Measurements from ENCODE around the gene ZNF415. TPM values are rescaled to one million over a fixed set of nuclear protein-coding genes. Genes with fewer than 3 reads are reported as not detected.

Gene ZNF415
- total and polyA plus RNA-seq, 12 donors = 17.5 to 59.2 (median 39.6) TPM

DNA sequence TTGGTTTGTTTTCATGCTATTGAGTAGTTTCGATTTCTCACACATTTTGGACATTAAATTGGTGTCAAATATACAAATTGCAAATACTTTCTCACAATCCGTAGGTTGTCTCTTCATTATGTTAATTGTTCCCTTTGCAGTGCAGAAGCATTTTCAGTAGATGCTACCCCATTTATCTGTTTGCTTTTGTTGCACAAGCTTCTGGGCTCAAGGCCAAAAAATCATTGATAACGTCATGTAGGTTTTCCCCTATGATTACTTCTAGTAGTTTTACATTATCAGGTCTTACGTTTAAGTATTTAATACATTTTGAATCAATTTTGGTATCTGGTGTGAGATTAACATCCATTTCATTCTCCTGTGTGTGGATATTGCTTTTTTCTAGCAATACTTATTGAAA is 40.2 kb upstream of the ZNF415 start:
- no peak for TF ChIP-seq CTCF (IDR thresholded peaks at IDR 0.05)
- TF ChIP-seq POLR2A (IDR thresholded peaks at IDR 0.05) = no peak
- H3K4me3 ChIP-seq = no peak overlapping the region
- no peaks in the 10 kb centered on the region for H3K27me3 ChIP-seq
- WGBS, 4 donors = 55 to 60% (median 57%) methylated on average over 4 of the region's 4 CpGs
- intact Hi-C loops (cut with DNase I) = no loop called here
- no peaks in the 10 kb centered on the region for H3K4me1 ChIP-seq (replicated peaks in 1 of 2)
- no peak overlapping the region for H3K27ac ChIP-seq
- H3K36me3 ChIP-seq (replicated peaks in 1 of 2) = no peaks in the 10 kb centered on the region
- H3K9me3 ChIP-seq (replicated peaks in 1 of 3) = peaks cover 0 to 15% (median 7%) of the 10 kb centered on the region in 3 donors
- peak in 2 of 7 donors; percentile 24 to 35 for DNase-seq

GRCh38 chr19:53165691-53166091 is 33.0 kb upstream of the ZNF415 start:
- no peak for DNase-seq
- Histone ChIP-seq H3K36me3 (replicated peaks in 1 of 2) (no peaks in the 10 kb centered on the region), H3K4me3 (no peak overlapping the region), H3K4me1 (replicated peaks in 1 of 2) (no peaks in the 10 kb centered on the region), H3K9me3 (replicated peaks in 1 of 3) (peaks cover 0 to 32% (median 7%) of the 10 kb centered on the region in 3 donors), H3K27me3 (no peaks in the 10 kb centered on the region), H3K27ac (no peak overlapping the region)
- intact Hi-C loops (cut with DNase I) = no loop called here
- TF ChIP-seq CTCF (IDR thresholded peaks at IDR 0.05) = no peak
- TF ChIP-seq POLR2A (IDR thresholded peaks at IDR 0.05) = no peak
- 93 to 96% (median 93%) methylated on average over 3 of the region's 3 CpGs for WGBS, 4 donors

GRCh38 chr19:53161123-53161522 is 28.4 kb upstream of the ZNF415 start:
- TF ChIP-seq POLR2A (IDR thresholded peaks at IDR 0.05) (no peak), CTCF (IDR thresholded peaks at IDR 0.05) (no peak)
- Histone ChIP-seq H3K27ac (no peak overlapping the region), H3K36me3 (replicated peaks in 1 of 2) (no peaks in the 10 kb centered on the region), H3K9me3 (replicated peaks in 1 of 3) (peaks cover 0 to 17% (median 0%) of the 10 kb centered on the region in 3 donors), H3K4me1 (replicated peaks in 1 of 2) (peaks cover 8 to 13% of the 10 kb centered on the region in 2 donors), H3K27me3 (no peaks in the 10 kb centered on the region), H3K4me3 (no peak overlapping the region)
- DNase-seq = no peak
- intact Hi-C loops (cut with DNase I) = no loop called here
- 57 to 76% (median 67%) methylated on average over 3 of the region's 3 CpGs for WGBS, 4 donors

DNA sequence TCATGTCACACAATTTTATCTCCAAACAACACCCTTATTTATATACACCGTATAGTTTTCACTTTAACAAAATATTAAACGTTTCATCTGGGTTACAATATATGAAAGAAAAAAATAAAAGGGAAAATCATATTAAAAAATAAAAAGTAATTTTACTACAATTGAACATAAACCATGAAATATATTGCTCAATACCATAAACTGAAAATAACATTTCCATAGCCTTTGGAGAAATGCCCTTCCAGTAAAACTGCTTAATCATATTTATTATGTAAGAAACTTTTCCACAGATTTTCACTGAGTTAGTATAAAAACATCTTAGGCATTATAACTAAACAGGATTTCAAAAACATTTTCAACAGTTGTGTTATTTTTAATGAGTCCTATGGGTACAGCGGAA is 27.6 kb upstream of the ZNF415 start:
- Histone ChIP-seq H3K4me1 (replicated peaks in 1 of 2) (peaks cover 8 to 13% of the 10 kb centered on the region in 2 donors), H3K4me3 (no peak overlapping the region), H3K9me3 (replicated peaks in 1 of 3) (peaks cover 0 to 9% (median 0%) of the 10 kb centered on the region in 3 donors), H3K36me3 (replicated peaks in 1 of 2) (no peaks in the 10 kb centered on the region), H3K27me3 (no peaks in the 10 kb centered on the region), H3K27ac (no peak overlapping the region)
- intact Hi-C loops (cut with DNase I) = no loop called here
- WGBS, 4 donors = 89 to 95% (median 92%) methylated on average over 3 of the region's 3 CpGs
- DNase-seq = no peak
- TF ChIP-seq CTCF (IDR thresholded peaks at IDR 0.05) = no peak
- no peak for TF ChIP-seq POLR2A (IDR thresholded peaks at IDR 0.05)
